Progenitor cell of endocrine pancreas (in vitro differentiated cells): ENCODE results near the gene DPP10. TPM values are rescaled to one million over a fixed set of nuclear protein-coding genes. Genes with fewer than 3 reads are reported as not detected.

Source experiments
- DNase-seq: peaks from one replicate; pipeline ENCODE4 v3.0.0; 2021; ENCODE audit warnings: low spot score; ENCODE audit not compliant: unreplicated experiment
- H3K27ac Mint-ChIP-seq: 2 replicates; pipeline ENCODE4 v1.8.0; 2021; ENCODE audit warnings: mild to moderate bottlenecking, moderate library complexity, mixed read lengths
- H3K27me3 Mint-ChIP-seq: 2 replicates; pipeline ENCODE4 v1.8.0; 2021; ENCODE audit warnings: mixed read lengths
- H3K36me3 Mint-ChIP-seq: 2 replicates; pipeline ENCODE4 v1.8.0; 2022; ENCODE audit warnings: mixed read lengths; ENCODE audit not compliant: insufficient read depth
- H3K4me1 Mint-ChIP-seq: 2 replicates; pipeline ENCODE4 v1.8.0; 2021; ENCODE audit warnings: low read depth, mixed read lengths
- H3K4me3 Mint-ChIP-seq: 2 replicates; pipeline ENCODE4 v1.8.0; 2021; ENCODE audit warnings: low read depth, mild to moderate bottlenecking, moderate library complexity, mixed read lengths
- H3K9me3 Mint-ChIP-seq: 2 replicates; pipeline ENCODE4 v1.8.0; 2021; ENCODE audit warnings: low read depth, mixed read lengths
- total RNA-seq: library from RNA; stranded (reverse); gene quantifications from 2 replicates; pipeline ENCODE4 v1.2.1, GENCODE V29; 2021
- TF ChIP-seq, protein P1 (sequence below): fragments of 200-600 bp; sonication (generic); IDR thresholded peaks from one replicate; pipeline ENCODE4 v1.5.0; 2021; ENCODE audit warnings: antibody characterized with exemption, mild to moderate bottlenecking; ENCODE audit not compliant: unreplicated experiment

Gene DPP10
- total RNA-seq, 1 donor from 2014 or later, result 44.6 TPM

DNA sequence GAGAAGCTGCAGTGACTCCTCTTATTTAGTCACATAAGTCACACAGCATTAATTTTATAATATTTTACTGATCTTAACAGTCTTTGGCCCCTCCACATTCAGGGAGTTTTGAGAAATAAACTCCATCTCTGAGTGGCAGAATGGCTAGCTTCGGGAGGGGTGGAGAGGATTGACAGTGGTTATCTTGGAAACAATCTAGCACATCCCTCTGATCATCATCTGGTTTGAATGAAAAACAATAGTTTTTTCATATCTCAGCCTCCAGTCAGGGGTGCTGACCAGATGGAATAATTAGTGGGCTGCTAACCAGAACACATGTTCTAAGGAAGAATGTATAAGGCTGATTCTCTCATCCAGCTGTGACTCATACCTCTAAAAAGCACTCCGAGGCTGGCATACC, 477.5 kb downstream of the DPP10 start:
- Mint-ChIP-seq H3K27me3 (no peaks in the 10 kb centered on the region), H3K27ac (no peak overlapping the region), H3K9me3 (peaks cover 6% of the 10 kb centered on the region), H3K4me3 (no peak overlapping the region), H3K36me3 (no peaks in the 10 kb centered on the region), H3K4me1 (no peaks in the 10 kb centered on the region)
- no peak for DNase-seq
- TF ChIP-seq, protein P1, sequence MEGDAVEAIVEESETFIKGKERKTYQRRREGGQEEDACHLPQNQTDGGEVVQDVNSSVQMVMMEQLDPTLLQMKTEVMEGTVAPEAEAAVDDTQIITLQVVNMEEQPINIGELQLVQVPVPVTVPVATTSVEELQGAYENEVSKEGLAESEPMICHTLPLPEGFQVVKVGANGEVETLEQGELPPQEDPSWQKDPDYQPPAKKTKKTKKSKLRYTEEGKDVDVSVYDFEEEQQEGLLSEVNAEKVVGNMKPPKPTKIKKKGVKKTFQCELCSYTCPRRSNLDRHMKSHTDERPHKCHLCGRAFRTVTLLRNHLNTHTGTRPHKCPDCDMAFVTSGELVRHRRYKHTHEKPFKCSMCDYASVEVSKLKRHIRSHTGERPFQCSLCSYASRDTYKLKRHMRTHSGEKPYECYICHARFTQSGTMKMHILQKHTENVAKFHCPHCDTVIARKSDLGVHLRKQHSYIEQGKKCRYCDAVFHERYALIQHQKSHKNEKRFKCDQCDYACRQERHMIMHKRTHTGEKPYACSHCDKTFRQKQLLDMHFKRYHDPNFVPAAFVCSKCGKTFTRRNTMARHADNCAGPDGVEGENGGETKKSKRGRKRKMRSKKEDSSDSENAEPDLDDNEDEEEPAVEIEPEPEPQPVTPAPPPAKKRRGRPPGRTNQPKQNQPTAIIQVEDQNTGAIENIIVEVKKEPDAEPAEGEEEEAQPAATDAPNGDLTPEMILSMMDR, result no peak

DNA sequence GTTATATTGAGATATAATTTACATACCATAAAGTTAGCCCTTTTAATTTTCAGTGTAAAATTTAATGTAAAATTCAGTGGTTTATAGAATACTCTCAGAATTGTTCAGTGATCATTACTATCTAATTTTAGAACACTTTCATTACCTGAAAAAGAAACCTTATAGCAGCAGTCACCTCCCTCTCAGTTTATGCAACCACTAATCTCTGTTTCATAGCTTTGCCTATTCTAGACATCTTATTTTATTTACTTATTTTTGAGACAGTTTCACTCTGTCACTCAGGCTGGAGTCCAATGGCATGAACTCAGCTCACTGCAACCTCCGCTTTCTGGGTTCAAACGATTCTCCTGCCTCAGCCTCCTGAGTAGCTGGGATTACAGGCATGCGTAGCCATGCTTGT, 479.6 kb downstream of the DPP10 start:
- Mint-ChIP-seq H3K27me3 (no peaks in the 10 kb centered on the region), H3K4me1 (no peaks in the 10 kb centered on the region), H3K9me3 (peaks cover under 1% of the 10 kb centered on the region), H3K4me3 (no peak overlapping the region), H3K27ac (no peak overlapping the region), H3K36me3 (no peaks in the 10 kb centered on the region)
- DNase-seq, result no peak
- TF ChIP-seq, protein P1, result no peak

DNA sequence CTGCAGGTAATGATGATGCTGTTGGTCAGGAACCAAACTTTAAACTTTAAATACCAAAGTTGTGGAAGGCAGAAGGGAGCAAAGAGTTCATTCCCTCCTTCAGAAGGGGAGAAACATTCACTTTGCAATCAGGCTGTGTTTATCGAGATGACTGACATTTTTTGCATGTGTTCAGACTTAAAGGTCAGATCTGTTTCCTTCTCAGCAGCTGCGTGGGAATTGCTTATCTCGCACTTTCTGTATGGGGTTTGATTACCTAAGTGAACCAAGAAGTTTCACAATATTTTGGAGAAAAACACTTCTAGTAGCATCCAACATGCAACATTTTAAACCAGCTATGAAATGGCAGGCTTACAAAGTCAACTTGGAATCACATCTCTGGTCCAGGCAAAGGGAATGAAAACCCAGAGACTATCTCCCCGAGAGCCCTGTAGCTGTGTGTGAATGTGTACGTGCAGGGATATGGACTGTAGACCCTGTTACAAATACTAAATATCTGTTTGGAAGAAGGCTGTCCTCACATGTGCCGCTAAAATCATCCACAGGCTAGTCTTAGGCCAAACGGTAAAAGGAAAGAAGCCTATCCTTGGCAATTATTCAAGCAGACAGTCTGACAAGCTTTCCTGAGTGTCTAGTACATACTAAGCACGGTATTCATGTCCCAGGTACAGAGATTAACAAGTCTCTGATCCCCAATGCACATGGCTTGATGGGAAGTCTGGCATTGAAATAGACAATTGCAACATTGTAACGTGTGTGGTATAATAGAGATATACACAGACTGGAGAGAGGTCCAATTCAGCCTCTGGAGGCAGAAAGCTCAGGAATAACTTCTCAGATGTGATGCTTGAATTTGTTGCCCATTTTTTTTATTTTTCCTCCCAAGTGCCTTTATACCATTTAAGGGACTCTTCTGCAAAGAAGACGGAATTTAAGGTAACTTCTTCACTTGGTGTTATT, 483.1 kb downstream of the DPP10 start:
- Mint-ChIP-seq H3K27me3 (no peaks in the 10 kb centered on the region), H3K36me3 (no peaks in the 10 kb centered on the region), H3K4me3 (no peak overlapping the region), H3K27ac (no peak overlapping the region), H3K4me1 (no peaks in the 10 kb centered on the region), H3K9me3 (peaks cover 5% of the 10 kb centered on the region)
- TF ChIP-seq, protein P1, result no peak
- DNase-seq, result no peak

DNA sequence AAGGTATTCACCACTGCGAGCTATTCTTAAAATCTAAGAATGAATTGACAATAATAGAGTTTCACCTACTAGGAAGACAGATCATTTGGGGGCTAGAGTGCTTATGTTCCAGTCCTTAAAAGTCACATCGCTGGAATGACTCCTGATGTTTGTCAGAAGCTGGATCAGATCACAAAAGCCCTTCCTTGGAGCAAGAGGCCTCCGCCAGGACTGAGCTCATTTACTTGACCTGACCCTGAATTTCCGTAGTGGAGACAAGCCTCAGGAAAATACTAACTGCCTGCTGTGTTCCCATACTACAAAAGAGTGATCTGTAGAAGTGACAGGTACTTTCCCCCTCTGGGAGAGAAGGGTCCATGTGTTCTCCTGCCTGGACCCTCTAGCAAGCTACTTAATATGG, 483.9 kb downstream of the DPP10 start:
- Mint-ChIP-seq H3K4me1 (no peaks in the 10 kb centered on the region), H3K27ac (no peak overlapping the region), H3K9me3 (peaks cover 10% of the 10 kb centered on the region), H3K27me3 (no peaks in the 10 kb centered on the region), H3K4me3 (no peak overlapping the region), H3K36me3 (no peaks in the 10 kb centered on the region)
- DNase-seq, result no peak
- TF ChIP-seq, protein P1, result no peak

DNA sequence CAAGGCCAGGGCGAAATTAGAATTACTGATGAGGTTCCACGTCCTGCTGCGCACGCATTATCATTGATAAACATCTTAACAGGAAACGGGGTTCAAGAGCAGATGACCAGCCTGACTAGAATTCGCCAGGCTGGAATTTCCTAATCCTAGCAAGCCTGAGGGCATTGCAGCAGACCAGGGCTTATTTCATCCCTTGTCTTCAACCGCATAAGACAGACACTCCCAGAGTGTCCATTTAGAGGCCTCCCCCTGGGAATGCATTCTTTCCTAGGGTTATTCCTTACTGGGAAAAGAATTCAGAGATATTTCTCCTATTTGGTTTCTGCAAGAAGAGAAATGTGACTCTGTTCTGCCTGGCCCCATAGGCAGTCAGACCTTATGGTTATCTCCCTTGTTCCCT, 486.8 kb downstream of the DPP10 start:
- no peaks in the 10 kb centered on the region for H3K27me3 Mint-ChIP-seq
- no peaks in the 10 kb centered on the region for H3K4me1 Mint-ChIP-seq
- DNase-seq, result no peak
- H3K36me3 Mint-ChIP-seq, result no peaks in the 10 kb centered on the region
- TF ChIP-seq, protein P1, result no peak
- H3K4me3 Mint-ChIP-seq, result no peak overlapping the region
- no peak overlapping the region for H3K27ac Mint-ChIP-seq
- peaks cover 10% of the 10 kb centered on the region for H3K9me3 Mint-ChIP-seq
